Kidney (tissue), 14 donors: ENCODE data around the gene STIM2. TPM values are rescaled to one million over a fixed set of nuclear protein-coding genes. Genes with fewer than 3 reads are reported as not detected.
A peak's percentile ranks its signal among the peaks of the same experiment; 100 is the strongest.

Source experiments
- DNase-seq, 5 donors: peaks; one replicate each; pipeline ENCODE4 v3.0.0-alpha.2; 2013 to 2020
- FAIRE-seq: peaks from 2 replicates; lab custom pipeline; 2012; peaks lifted over from hg19 to GRCh38; lab: Jason Lieb, UNC
- H3K27ac ChIP-seq, 2 donors: one replicate each; pipeline ENCODE4 v1.7.0; 2013; ENCODE audit warnings: low read depth in 2 of 2, low read length in 2 of 2, inconsistent platforms in 1 of 2
- H3K27me3 ChIP-seq: one replicate; pipeline ENCODE4 v1.7.1; 2013; ENCODE audit warnings: low read length, inconsistent platforms; ENCODE audit not compliant: control insufficient read depth, insufficient read depth
- H3K36me3 ChIP-seq, 3 donors: one replicate each; pipeline versions ENCODE4 v1.7.0 to v1.7.1; 2013; ENCODE audit warnings: low read length in 3 of 3, control low read depth in 1 of 3, inconsistent platforms in 1 of 3; ENCODE audit not compliant: insufficient read depth in 3 of 3, control insufficient read depth in 2 of 3
- H3K4me1 ChIP-seq, 3 donors: one replicate each; pipeline versions ENCODE4 v1.7.0 to v1.7.1; 2013; ENCODE audit warnings: low read length in 3 of 3, inconsistent platforms in 1 of 3, low read depth in 1 of 3; ENCODE audit not compliant: control insufficient read depth in 2 of 3, insufficient read depth in 2 of 3
- H3K4me3 ChIP-seq, 3 donors: one replicate each; pipeline versions ENCODE4 v1.7.0 to v1.8.1; 2013; ENCODE audit warnings: low read length in 3 of 3, control low read depth in 1 of 3, inconsistent platforms in 1 of 3
- H3K9ac ChIP-seq, 3 donors: one replicate each; pipeline versions ENCODE4 v1.7.0 to v1.7.1; 2013; ENCODE audit warnings: low read length in 3 of 3, control low read depth in 1 of 3, inconsistent platforms in 1 of 3
- H3K9me3 ChIP-seq, 3 donors: one replicate each; pipeline versions ENCODE4 v1.7.0 to v1.7.1; 2013; ENCODE audit warnings: low read length in 3 of 3, control low read depth in 1 of 3, inconsistent platforms in 1 of 3; ENCODE audit not compliant: control insufficient read depth in 2 of 3, insufficient read depth in 1 of 3
- intact Hi-C: fragments of 100-400 bp; cut with DNase I; formaldehyde crosslinking; loops from one replicate; pipeline ENCODE4 v1.11.1; 2022
- polyA plus RNA-seq: library from polyadenylated mRNA; stranded (reverse); fragments of 350-450 nt; fragmentation: Illumina TruSeq; extraction: RNeasy Lipid Tissue Mini Kit (QIAGEN cat#74804); gene quantifications from one replicate; pipeline ENCODE4 v1.2.3, GENCODE V29; 2014; ENCODE audit warnings: low read depth, low replicate concordance; ENCODE audit not compliant: insufficient read depth
- total RNA-seq: library from RNA; stranded (reverse); fragmentation: NEBNext Ultra II Directional; extraction: Animal tissue kit (Norgen Biotek cat#: 25700); gene quantifications from one replicate; pipeline ENCODE4 v1.2.1, GENCODE V29; 2021
- TF ChIP-seq, protein P1 (sequence below): IDR thresholded peaks from 3 replicates; pipeline ENCODE4 v1.5.1; 2012; ENCODE audit warnings: mild to moderate bottlenecking, moderate library complexity, borderline replicate concordance; ENCODE audit not compliant: insufficient read depth; ENCODE audit errors: extremely low read depth
- donor health status: control.
- donor health status: control.
- donor health status: control.
- donor health status: control.
- donor health status: control.
- donor health status: DM: yes; HTN: yes; CAD: no.
- donor health status: Normal renal cell carcinoma (clear cell type).

STIM2 gene
- total and polyA plus RNA-seq, 2 donors from 2014 or later, result 27.8 to 38.9 TPM

DNA sequence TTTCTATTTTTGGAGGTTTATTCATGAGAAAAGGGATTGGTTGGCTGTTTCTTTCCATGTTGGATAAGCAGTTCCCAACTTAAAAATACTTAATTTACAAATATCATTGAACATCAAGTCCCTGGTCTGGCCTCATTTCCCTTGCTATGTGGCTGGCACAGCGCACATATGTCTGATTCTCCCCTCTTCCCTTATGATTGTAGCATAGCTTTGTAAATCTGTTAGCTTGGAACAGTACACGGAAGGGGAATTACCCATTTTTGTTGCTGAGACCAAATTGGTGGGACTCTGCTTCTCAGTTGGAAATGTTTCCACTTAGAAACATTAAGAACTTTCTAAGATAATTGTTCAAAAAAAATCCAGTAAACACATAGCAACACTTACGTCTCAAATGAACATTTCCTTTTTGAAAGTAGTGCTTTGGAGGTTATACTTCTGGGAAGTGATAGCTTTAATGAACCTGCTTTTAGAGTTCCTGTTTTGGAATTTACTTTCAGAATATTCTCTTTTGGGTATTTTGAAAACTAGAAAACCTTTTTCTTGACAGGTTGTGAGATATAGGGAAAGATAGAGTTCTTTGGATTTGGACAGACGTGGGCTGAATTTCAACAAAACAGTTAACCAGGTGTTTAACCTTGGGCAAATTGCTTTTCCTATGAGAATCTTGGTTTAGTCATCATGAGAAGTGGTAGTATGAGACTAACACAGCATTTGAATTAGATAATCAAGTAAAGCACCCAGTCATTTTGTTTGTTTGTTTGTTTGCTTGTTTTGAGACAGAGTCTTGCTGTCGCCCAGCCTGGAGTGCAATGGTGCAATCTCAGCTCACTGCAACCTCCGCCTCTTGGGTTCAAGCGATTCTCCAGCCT, 47.3 kb downstream of the STIM2 start:
- no peak for FAIRE-seq
- H3K27ac ChIP-seq, result peak overlapping the region in 1 of 2 donors; percentile 23
- no peaks in the 10 kb centered on the region for H3K4me1 ChIP-seq
- H3K9me3 ChIP-seq, result no peaks in the 10 kb centered on the region
- no peak overlapping the region for H3K4me3 ChIP-seq
- no peaks in the 10 kb centered on the region for H3K36me3 ChIP-seq
- intact Hi-C loops, result no loop called here
- H3K27me3 ChIP-seq, result no peaks in the 10 kb centered on the region
- DNase-seq, result no peak
- TF ChIP-seq, protein P1, sequence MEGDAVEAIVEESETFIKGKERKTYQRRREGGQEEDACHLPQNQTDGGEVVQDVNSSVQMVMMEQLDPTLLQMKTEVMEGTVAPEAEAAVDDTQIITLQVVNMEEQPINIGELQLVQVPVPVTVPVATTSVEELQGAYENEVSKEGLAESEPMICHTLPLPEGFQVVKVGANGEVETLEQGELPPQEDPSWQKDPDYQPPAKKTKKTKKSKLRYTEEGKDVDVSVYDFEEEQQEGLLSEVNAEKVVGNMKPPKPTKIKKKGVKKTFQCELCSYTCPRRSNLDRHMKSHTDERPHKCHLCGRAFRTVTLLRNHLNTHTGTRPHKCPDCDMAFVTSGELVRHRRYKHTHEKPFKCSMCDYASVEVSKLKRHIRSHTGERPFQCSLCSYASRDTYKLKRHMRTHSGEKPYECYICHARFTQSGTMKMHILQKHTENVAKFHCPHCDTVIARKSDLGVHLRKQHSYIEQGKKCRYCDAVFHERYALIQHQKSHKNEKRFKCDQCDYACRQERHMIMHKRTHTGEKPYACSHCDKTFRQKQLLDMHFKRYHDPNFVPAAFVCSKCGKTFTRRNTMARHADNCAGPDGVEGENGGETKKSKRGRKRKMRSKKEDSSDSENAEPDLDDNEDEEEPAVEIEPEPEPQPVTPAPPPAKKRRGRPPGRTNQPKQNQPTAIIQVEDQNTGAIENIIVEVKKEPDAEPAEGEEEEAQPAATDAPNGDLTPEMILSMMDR, result no peak
- no peak overlapping the region for H3K9ac ChIP-seq

DNA sequence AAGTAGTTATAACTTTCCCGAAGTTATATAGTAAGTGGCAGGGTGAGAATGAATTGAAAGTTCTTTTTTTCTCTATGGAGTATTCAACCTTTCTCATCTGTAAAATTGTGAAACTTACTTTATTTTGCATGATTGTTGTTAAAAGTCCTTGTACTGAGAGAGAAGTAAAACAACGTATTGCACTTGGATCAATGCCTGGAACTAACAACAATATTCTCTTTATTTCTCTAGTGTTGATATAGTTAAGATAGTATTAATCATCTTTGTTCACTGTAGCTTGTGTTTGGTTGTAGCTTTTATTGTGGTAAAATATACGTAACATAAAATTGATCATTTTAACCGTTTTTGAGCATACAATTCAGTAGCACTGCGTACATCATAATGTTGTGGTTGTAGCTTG, 48.7 kb downstream of the STIM2 start:
- Histone ChIP-seq H3K9me3 (no peaks in the 10 kb centered on the region), H3K36me3 (no peaks in the 10 kb centered on the region), H3K27me3 (no peaks in the 10 kb centered on the region), H3K9ac (no peak overlapping the region), H3K4me1 (no peaks in the 10 kb centered on the region), H3K4me3 (no peak overlapping the region), H3K27ac (no peak overlapping the region)
- TF ChIP-seq, protein P1, result no peak
- DNase-seq (peak in 1 of 5 donors; percentile 21), FAIRE-seq (no peak)
- intact Hi-C loops, result no loop called here

DNA sequence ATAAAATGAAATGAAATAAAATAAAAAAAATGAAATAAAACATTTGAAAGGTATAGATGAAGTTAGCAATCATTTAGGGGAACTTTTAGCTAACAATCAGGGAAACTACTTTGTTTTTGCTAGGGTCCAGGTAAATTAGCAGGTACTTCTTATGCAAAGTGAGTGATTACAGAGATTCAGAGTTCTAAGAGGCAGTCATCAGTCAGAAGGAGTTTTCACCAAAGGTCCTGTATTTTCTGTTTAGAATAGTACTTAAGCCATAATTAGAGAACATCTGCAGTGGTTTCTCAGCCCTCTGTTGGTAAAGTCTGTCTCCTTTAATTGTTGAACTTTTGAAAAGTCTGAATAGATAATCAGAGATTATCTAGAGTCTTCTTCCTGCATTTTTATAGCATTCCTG, 50.6 kb downstream of the STIM2 start:
- Histone ChIP-seq H3K27ac (no peak overlapping the region), H3K36me3 (no peaks in the 10 kb centered on the region), H3K9me3 (no peaks in the 10 kb centered on the region), H3K9ac (no peak overlapping the region), H3K4me1 (peaks cover 0 to 2% (median 0%) of the 10 kb centered on the region in 3 donors), H3K27me3 (no peaks in the 10 kb centered on the region), H3K4me3 (no peak overlapping the region)
- TF ChIP-seq, protein P1, result no peak
- FAIRE-seq, result no peak
- DNase-seq, result no peak
- intact Hi-C loops, result no loop called here
